Ovary (tissue), 3 donors: ENCODE data around the gene DHRS7C.

Source experiments
- POLR2A ChIP-seq: fragments of 450-650 bp; IDR thresholded peaks from one replicate; pipeline ENCODE4 v1.6.1; 2017; ENCODE audit warnings: antibody characterized with exemption, mild to moderate bottlenecking, moderate library complexity
- TF ChIP-seq, protein P1 (sequence below), 3 donors: fragments of 450-650 bp in 2 of 3; fragments of 200-600 bp in 1 of 3; IDR thresholded peaks; one replicate each; pipeline versions ENCODE4 v1.5.1 to v1.8.0; 2016 to 2022; ENCODE audit warnings: antibody characterized with exemption in 3 of 3, mild to moderate bottlenecking in 1 of 3
- donor health status: DM: no; HTN: no; CAD: no.

DNA sequence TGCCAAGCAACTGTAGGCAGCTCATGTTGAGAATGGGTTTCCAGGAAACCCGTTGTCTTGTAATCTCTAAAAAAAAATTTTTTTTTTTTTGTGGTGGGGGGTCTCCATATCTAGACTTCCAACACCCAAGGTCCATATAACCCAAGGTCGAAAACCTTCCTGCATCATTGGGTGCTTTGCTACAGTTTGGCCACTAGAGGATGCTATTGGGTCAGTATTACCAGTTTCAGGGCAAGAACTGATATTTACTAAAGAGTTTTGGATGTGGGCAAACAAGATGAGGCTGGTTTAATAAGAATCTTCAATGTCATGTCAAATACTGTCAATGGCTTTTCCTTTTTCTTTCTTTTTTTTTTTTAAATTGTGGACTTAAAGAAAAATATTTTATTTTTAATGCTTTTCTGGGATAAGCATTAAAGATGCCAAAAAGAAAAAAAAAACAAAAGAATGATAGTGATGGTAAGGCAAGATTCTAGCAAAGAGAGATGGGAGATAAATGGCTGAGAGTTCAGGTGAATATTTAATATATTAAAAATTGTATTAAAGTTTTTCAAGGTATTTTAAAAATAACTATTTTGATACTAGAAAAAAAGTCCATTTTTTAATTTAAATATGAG lies 62.2 kb downstream of the DHRS7C start:
- TF ChIP-seq, protein P1, sequence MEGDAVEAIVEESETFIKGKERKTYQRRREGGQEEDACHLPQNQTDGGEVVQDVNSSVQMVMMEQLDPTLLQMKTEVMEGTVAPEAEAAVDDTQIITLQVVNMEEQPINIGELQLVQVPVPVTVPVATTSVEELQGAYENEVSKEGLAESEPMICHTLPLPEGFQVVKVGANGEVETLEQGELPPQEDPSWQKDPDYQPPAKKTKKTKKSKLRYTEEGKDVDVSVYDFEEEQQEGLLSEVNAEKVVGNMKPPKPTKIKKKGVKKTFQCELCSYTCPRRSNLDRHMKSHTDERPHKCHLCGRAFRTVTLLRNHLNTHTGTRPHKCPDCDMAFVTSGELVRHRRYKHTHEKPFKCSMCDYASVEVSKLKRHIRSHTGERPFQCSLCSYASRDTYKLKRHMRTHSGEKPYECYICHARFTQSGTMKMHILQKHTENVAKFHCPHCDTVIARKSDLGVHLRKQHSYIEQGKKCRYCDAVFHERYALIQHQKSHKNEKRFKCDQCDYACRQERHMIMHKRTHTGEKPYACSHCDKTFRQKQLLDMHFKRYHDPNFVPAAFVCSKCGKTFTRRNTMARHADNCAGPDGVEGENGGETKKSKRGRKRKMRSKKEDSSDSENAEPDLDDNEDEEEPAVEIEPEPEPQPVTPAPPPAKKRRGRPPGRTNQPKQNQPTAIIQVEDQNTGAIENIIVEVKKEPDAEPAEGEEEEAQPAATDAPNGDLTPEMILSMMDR (IDR thresholded peaks at IDR 0.05) = peak; percentile 21 to 86 (median 75)
- no peak for TF ChIP-seq POLR2A
